Nephron progenitor cell (in vitro differentiated cells): Measurements from ENCODE around the gene MEFV.

Source experiments
- DNase-seq: peaks from one replicate; pipeline ENCODE4 v3.0.0; 2021
- H3K27ac Mint-ChIP-seq: 2 replicates; pipeline ENCODE4 v1.8.0; 2021; ENCODE audit warnings: mild to moderate bottlenecking, moderate library complexity, mixed read lengths
- H3K27me3 Mint-ChIP-seq: 2 replicates; pipeline ENCODE4 v1.8.0; 2021; ENCODE audit warnings: mild to moderate bottlenecking, low read depth, mixed read lengths; ENCODE audit not compliant: poor library complexity
- H3K36me3 Mint-ChIP-seq: 2 replicates; pipeline ENCODE4 v1.8.0; 2021; ENCODE audit warnings: low read depth, mixed read lengths
- H3K4me1 Mint-ChIP-seq: 2 replicates; pipeline ENCODE4 v1.8.0; 2021; ENCODE audit warnings: mixed read lengths
- H3K4me3 Mint-ChIP-seq: 2 replicates; pipeline ENCODE4 v1.8.0; 2021; ENCODE audit warnings: mild to moderate bottlenecking, moderate library complexity, mixed read lengths
- H3K9me3 Mint-ChIP-seq: 2 replicates; pipeline ENCODE4 v1.8.0; 2021; ENCODE audit warnings: mild to moderate bottlenecking, moderate library complexity, mixed read lengths
- TF ChIP-seq, protein P1 (sequence below): fragments of 200-600 bp; sonication (generic); IDR thresholded peaks from 2 replicates; pipeline ENCODE4 v1.5.0; 2021; ENCODE audit warnings: antibody characterized with exemption

The MEFV gene

GRCh38 chr16:3282730-3283542 is 26.5 kb upstream of the MEFV start, which contains the start of gene ZNF263:
ZNF263 (plus strand) TSS chr16:3283491; CDS start chr16:3283819, 328 bp downstream.
- TF ChIP-seq, protein P1, sequence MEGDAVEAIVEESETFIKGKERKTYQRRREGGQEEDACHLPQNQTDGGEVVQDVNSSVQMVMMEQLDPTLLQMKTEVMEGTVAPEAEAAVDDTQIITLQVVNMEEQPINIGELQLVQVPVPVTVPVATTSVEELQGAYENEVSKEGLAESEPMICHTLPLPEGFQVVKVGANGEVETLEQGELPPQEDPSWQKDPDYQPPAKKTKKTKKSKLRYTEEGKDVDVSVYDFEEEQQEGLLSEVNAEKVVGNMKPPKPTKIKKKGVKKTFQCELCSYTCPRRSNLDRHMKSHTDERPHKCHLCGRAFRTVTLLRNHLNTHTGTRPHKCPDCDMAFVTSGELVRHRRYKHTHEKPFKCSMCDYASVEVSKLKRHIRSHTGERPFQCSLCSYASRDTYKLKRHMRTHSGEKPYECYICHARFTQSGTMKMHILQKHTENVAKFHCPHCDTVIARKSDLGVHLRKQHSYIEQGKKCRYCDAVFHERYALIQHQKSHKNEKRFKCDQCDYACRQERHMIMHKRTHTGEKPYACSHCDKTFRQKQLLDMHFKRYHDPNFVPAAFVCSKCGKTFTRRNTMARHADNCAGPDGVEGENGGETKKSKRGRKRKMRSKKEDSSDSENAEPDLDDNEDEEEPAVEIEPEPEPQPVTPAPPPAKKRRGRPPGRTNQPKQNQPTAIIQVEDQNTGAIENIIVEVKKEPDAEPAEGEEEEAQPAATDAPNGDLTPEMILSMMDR: no peak
- peaks cover 43% of the 10 kb centered on the region for H3K36me3 Mint-ChIP-seq
- H3K27me3 Mint-ChIP-seq: peaks cover 12% of the 10 kb centered on the region
- H3K4me3 Mint-ChIP-seq: peak within 1 kb of the TSS; percentile 97
- H3K27ac Mint-ChIP-seq: peak within 1 kb of the TSS; percentile 100
- DNase-seq: peak; percentile 91
- H3K9me3 Mint-ChIP-seq: peaks cover 53% of the 10 kb centered on the region
- H3K4me1 Mint-ChIP-seq: peaks cover 23% of the 10 kb centered on the region

- Mint-ChIP-seq H3K4me3 (peak overlapping the region; percentile 97), H3K9me3 (peaks cover 46% of the 10 kb centered on the region), H3K36me3 (peaks cover 36% of the 10 kb centered on the region), H3K27ac (peak overlapping the region; percentile 94), H3K27me3 (peaks cover 18% of the 10 kb centered on the region), H3K4me1 (peaks cover 23% of the 10 kb centered on the region)
- no peak for DNase-seq
- TF ChIP-seq, protein P1: no peak
These were observed 25.8 kb upstream of the MEFV start for GRCh38 chr16:3282103-3282729.

GRCh38 chr16:3281222-3281820 is 24.9 kb upstream of the MEFV start:
- no peak for DNase-seq
- Mint-ChIP-seq H3K36me3 (peaks cover 27% of the 10 kb centered on the region), H3K27ac (no peak overlapping the region), H3K4me3 (peak overlapping the region; percentile 97), H3K9me3 (peaks cover 37% of the 10 kb centered on the region), H3K27me3 (peaks cover 27% of the 10 kb centered on the region), H3K4me1 (peaks cover 23% of the 10 kb centered on the region)
- TF ChIP-seq, protein P1: no peak

DNA sequence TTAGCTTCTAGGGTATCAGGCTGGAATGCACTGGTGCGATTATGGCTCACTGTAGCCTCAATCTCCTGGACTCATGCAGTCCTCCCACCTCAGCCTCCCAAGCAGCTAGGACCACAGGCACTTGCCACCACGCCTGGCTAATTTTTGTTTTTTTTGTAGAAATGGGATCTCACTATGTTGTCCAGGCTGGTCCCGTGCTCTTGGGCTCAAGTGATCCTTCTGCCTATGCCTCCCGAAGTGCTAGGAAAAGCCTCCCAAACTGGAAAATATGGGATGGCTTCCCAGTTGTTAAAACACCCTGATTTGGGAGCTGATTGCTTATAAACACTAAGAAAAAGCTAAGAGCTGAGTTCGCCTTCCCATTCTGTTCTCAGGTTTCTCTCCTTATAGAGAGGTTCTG is 20.2 kb upstream of the MEFV start:
- no peak for DNase-seq
- TF ChIP-seq, protein P1: no peak
- Mint-ChIP-seq H3K4me1 (peaks cover 5% of the 10 kb centered on the region), H3K36me3 (no peaks in the 10 kb centered on the region), H3K4me3 (no peak overlapping the region), H3K9me3 (peaks cover 24% of the 10 kb centered on the region), H3K27ac (no peak overlapping the region), H3K27me3 (peaks cover 31% of the 10 kb centered on the region)

GRCh38 chr16:3274947-3275346 is 18.5 kb upstream of the MEFV start:
- H3K27ac Mint-ChIP-seq: no peak overlapping the region
- peaks cover 27% of the 10 kb centered on the region for H3K9me3 Mint-ChIP-seq
- peaks cover 5% of the 10 kb centered on the region for H3K4me1 Mint-ChIP-seq
- no peaks in the 10 kb centered on the region for H3K36me3 Mint-ChIP-seq
- no peak overlapping the region for H3K4me3 Mint-ChIP-seq
- TF ChIP-seq, protein P1: no peak
- DNase-seq: no peak
- peaks cover 31% of the 10 kb centered on the region for H3K27me3 Mint-ChIP-seq
